Upper lobe of right lung (tissue), 1 donor: ENCODE measurements around the gene OCA2. TPM values are rescaled to one million over a fixed set of nuclear protein-coding genes. Genes with fewer than 3 reads are reported as not detected.

Source experiments
- ATAC-seq: fragments of 200-7000 bp; cut with Tn5 transposase; one replicate; pipeline ENCODE4 v1.9.1; 2020; ENCODE audit warnings: mild to moderate bottlenecking, moderate library complexity
- DNase-seq: peaks from one replicate; pipeline ENCODE4 v3.0.0-alpha.2; 2020
- H3K27ac ChIP-seq: fragments of 200-600 bp; one replicate; pipeline ENCODE4 v1.8.0; 2022
- H3K27me3 ChIP-seq: fragments of 200-600 bp; one replicate; pipeline ENCODE4 v1.8.0; 2022; ENCODE audit warnings: mild to moderate bottlenecking
- H3K36me3 ChIP-seq: fragments of 200-600 bp; one replicate; pipeline ENCODE4 v1.8.0; 2022
- H3K4me1 ChIP-seq: fragments of 200-600 bp; one replicate; pipeline ENCODE4 v1.8.0; 2022
- H3K4me3 ChIP-seq: fragments of 200-600 bp; one replicate; pipeline ENCODE4 v1.8.0; 2022; ENCODE audit warnings: mild to moderate bottlenecking
- H3K9me3 ChIP-seq: fragments of 200-600 bp; one replicate; pipeline ENCODE4 v1.8.0; 2022
- intact Hi-C: fragments of 100-400 bp; cut with DNase I; formaldehyde crosslinking; loops from one replicate; pipeline ENCODE4 v1.11.0; 2022
- total RNA-seq: library from RNA; stranded (reverse); fragmentation: NEBNext Ultra II Directional; extraction: Animal tissue kit (Norgen Biotek cat#: 25700); gene quantifications from one replicate; pipeline ENCODE4 v1.2.1, GENCODE V29; 2021
- TF ChIP-seq, protein P1 (sequence below): fragments of 200-600 bp; IDR thresholded peaks from one replicate; pipeline ENCODE4 v1.8.0; 2022; ENCODE audit warnings: antibody characterized with exemption
- donor health status: DM: no; HTN: yes; CAD: no; lungs with severe emphysema.

The OCA2 gene
- total RNA-seq, 1 donor from 2014 or later: 0.55 TPM

DNA sequence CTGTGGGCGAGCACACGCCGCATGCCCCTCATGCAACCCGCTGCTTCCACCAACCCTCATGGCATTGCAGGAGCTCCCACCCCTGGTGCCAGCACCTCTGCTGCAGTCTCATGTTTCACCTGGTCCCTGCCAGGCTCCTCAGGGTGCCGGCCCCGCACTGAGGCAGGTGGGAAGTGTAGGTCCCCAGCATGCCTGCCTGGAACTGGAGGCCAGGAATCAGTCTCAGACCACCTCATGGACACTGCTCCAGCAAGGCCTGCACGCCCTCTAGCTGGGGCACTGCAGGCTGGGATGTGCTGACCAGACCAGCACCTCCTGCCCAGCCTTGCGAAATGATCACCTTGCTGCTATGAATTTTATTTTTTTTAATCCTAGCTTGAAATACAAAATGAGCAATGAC is 39.1 kb downstream of the OCA2 start:
- H3K36me3 ChIP-seq: no peaks in the 10 kb centered on the region
- ATAC-seq: no peak
- H3K27ac ChIP-seq: no peak overlapping the region
- intact Hi-C loops: no loop called here
- H3K9me3 ChIP-seq: no peaks in the 10 kb centered on the region
- no peak for DNase-seq
- no peak overlapping the region for H3K4me3 ChIP-seq
- no peaks in the 10 kb centered on the region for H3K27me3 ChIP-seq
- TF ChIP-seq, protein P1, sequence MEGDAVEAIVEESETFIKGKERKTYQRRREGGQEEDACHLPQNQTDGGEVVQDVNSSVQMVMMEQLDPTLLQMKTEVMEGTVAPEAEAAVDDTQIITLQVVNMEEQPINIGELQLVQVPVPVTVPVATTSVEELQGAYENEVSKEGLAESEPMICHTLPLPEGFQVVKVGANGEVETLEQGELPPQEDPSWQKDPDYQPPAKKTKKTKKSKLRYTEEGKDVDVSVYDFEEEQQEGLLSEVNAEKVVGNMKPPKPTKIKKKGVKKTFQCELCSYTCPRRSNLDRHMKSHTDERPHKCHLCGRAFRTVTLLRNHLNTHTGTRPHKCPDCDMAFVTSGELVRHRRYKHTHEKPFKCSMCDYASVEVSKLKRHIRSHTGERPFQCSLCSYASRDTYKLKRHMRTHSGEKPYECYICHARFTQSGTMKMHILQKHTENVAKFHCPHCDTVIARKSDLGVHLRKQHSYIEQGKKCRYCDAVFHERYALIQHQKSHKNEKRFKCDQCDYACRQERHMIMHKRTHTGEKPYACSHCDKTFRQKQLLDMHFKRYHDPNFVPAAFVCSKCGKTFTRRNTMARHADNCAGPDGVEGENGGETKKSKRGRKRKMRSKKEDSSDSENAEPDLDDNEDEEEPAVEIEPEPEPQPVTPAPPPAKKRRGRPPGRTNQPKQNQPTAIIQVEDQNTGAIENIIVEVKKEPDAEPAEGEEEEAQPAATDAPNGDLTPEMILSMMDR: no peak
- H3K4me1 ChIP-seq: no peaks in the 10 kb centered on the region

DNA sequence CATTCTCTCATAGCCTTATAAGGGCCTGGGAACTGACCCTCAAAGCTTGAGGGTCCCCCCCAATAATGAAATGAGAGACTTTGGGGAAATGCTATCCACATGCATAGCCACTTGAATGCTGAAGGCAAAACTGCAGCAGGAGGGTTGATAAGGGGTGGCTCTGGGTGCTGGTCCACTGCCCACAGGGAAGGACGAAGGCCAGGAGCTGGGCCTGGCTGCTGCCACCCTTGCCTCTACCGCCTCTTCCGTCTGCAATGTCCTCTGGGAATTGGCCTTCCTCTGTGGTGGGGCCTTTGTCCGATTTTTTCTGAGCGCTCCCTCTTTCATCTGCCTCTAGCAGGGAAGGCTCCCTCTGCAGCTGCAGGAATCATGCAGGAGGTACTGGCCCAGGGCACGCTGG is 41.0 kb downstream of the OCA2 start:
- H3K36me3 ChIP-seq: no peaks in the 10 kb centered on the region
- ATAC-seq (no peak), DNase-seq (no peak)
- no peak overlapping the region for H3K4me3 ChIP-seq
- no peaks in the 10 kb centered on the region for H3K27me3 ChIP-seq
- no peaks in the 10 kb centered on the region for H3K9me3 ChIP-seq
- no peak overlapping the region for H3K27ac ChIP-seq
- intact Hi-C loops: no loop called here
- H3K4me1 ChIP-seq: no peaks in the 10 kb centered on the region
- TF ChIP-seq, protein P1: no peak

DNA sequence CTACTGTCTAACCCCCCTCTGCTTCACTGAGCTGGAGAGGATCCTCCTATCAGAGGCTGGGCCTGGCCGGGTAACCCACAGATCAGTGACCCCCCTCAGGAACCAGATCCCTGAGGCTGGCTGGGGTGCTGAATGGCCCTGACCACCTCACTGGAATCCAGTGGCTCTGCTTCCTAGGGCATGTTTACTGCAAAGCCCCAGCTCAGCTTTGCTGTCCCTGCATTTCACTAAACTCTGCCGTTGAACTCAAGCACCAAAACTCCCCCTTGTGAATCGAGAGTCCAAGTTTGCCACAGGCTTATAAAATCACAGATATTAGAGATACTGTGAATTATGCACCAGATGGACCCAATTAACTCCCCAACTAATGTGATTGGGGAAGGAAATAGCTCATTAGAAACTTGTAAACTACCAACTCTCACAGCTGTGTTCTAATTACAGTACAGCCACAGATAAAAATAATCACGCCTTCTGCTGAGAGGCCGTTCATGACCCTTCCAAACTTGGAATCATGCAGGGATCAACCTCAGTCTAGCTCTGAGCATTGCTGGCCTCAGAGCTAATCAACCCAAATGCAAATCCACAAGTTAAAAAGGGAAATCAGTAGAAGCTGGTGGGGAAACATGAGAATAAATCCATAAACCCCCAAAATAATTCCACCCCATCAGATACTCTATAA is 47.0 kb downstream of the OCA2 start:
- no peaks in the 10 kb centered on the region for H3K9me3 ChIP-seq
- no peaks in the 10 kb centered on the region for H3K4me1 ChIP-seq
- no peaks in the 10 kb centered on the region for H3K36me3 ChIP-seq
- intact Hi-C loops: no loop called here
- H3K27ac ChIP-seq: no peak overlapping the region
- TF ChIP-seq, protein P1: no peak
- H3K27me3 ChIP-seq: no peaks in the 10 kb centered on the region
- no peak for DNase-seq
- ATAC-seq: no peak
- no peak overlapping the region for H3K4me3 ChIP-seq

DNA sequence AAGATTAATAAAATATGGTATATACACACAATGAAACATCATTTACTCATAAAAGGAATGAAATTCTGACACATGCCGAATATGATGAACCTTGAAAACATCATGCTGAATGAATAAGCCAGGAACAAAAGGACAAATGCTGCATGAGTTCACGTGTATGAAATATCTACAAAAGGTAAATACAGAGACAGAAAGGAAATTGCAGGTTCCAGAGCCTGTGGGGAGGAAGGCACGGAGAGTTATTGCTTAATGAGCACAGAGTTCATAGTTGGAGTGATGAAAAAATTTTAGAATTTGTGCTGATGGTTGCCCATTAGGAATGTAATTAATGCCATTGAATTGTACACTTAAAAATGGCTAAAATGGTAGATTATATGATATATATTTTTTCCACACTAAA is 49.5 kb downstream of the OCA2 start:
- H3K27ac ChIP-seq: no peak overlapping the region
- H3K9me3 ChIP-seq: no peaks in the 10 kb centered on the region
- no peak overlapping the region for H3K4me3 ChIP-seq
- no peaks in the 10 kb centered on the region for H3K27me3 ChIP-seq
- H3K4me1 ChIP-seq: no peaks in the 10 kb centered on the region
- TF ChIP-seq, protein P1: no peak
- no peak for DNase-seq
- no peak for ATAC-seq
- no peaks in the 10 kb centered on the region for H3K36me3 ChIP-seq
- intact Hi-C loops: no loop called here

DNA sequence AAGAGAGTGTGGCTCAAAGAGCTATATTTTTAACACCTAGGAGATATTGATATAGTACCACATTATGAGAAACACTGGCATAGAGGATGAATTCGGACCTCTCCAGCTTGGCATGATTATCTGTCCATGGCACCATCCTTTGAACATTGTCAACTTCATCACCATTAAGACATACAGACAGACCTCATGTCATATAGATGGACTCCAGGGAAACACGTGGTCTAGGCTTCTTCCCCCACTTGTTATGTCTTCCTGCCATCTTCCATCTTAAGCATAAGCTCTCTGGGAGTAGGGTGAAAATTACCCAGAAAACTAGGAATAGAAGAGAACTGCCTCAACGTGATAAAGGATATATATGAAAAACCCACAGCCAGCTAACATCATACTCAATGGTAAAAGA is 51.8 kb downstream of the OCA2 start:
- TF ChIP-seq, protein P1: no peak
- no peak for ATAC-seq

DNA sequence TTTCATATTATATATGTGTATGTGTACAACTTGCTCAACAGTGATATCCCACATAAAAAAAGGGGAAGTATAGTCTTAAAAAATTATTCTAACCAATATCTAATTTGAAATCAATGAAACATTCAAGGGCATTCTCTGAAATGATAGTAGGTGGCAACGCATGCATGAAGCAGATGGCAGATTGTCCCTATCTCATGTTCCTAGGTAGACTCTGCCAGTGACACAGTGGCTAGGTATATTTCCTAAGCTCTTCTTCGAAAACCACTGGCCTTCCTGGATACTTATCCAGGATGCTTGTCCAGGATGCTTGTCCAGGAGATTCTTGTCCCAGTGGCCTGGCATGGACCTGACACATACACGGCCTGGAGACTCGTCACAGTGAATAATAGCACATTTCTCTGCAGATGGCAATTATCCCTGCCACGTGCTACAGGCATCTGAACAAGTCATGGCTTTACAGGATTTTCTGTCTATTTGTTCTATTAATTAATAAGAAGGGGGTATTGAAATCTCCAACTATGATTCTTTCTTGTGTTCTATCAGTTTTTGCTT is 54.9 kb downstream of the OCA2 start:
- H3K4me3 ChIP-seq: no peak overlapping the region
- no peak for ATAC-seq

More for the DNA sequence above, 51.8 kb downstream of the OCA2 start:
- no peaks in the 10 kb centered on the region for H3K27me3 ChIP-seq
- no peaks in the 10 kb centered on the region for H3K36me3 ChIP-seq
- intact Hi-C loops: no loop called here
- no peaks in the 10 kb centered on the region for H3K4me1 ChIP-seq
- no peak for DNase-seq
- no peak overlapping the region for H3K27ac ChIP-seq
- H3K9me3 ChIP-seq: no peaks in the 10 kb centered on the region
- no peak overlapping the region for H3K4me3 ChIP-seq

More for the DNA sequence above, 54.9 kb downstream of the OCA2 start:
- Histone ChIP-seq H3K9me3 (no peaks in the 10 kb centered on the region), H3K36me3 (no peaks in the 10 kb centered on the region), H3K27me3 (no peaks in the 10 kb centered on the region), H3K4me1 (no peaks in the 10 kb centered on the region), H3K27ac (no peak overlapping the region)
- DNase-seq: no peak
- TF ChIP-seq, protein P1: no peak
- intact Hi-C loops: no loop called here
